Neuronal stem cell (in vitro differentiated cells): ENCODE measurements around the gene LSAMP.

ENCODE experiments used
- DNase-seq: peaks from one replicate; pipeline ENCODE4 v3.0.0-alpha.2; 2013; ENCODE audit warnings: low spot score
- H2AFZ ChIP-seq: one replicate; pipeline ENCODE4 v1.6.1; 2013; ENCODE audit warnings: mild to moderate bottlenecking, low read length, inconsistent platforms
- H2AK5ac ChIP-seq: 2 replicates; pipeline ENCODE4 v1.6.1; 2013; ENCODE audit warnings: low read depth, mild to moderate bottlenecking, inconsistent platforms, low read length, moderate library complexity, mixed read lengths
- H2BK120ac ChIP-seq: 2 replicates; pipeline ENCODE4 v1.6.1; 2013; ENCODE audit warnings: low read depth, mild to moderate bottlenecking, inconsistent platforms, low read length, moderate library complexity, mixed read lengths
- H2BK12ac ChIP-seq: one replicate; pipeline ENCODE4 v1.6.1; 2013; ENCODE audit warnings: low read length, inconsistent platforms
- H2BK15ac ChIP-seq: 2 replicates; pipeline ENCODE4 v1.6.1; 2013; ENCODE audit warnings: mild to moderate bottlenecking, low read length, inconsistent platforms, mixed read lengths
- H2BK5ac ChIP-seq: one replicate; pipeline ENCODE4 v1.6.1; 2013; ENCODE audit warnings: inconsistent platforms, mild to moderate bottlenecking, low read length, moderate library complexity
- H3K14ac ChIP-seq: one replicate; pipeline ENCODE4 v1.6.1; 2013; ENCODE audit warnings: low read length, inconsistent platforms
- H3K18ac ChIP-seq: 2 replicates; pipeline ENCODE4 v1.6.1; 2013; ENCODE audit warnings: low read length, inconsistent platforms
- H3K23ac ChIP-seq: 2 replicates; pipeline ENCODE4 v1.6.1; 2013; ENCODE audit warnings: low read depth, mild to moderate bottlenecking, mixed read lengths, low read length, inconsistent platforms; ENCODE audit not compliant: poor library complexity
- H3K27ac ChIP-seq: replicated peaks from 3 replicates; pipeline ENCODE4 v1.5.1; 2013; ENCODE audit warnings: low read length, inconsistent platforms
- H3K27me3 ChIP-seq, 3 experiments: 2 replicates each; pipeline ENCODE4 v1.6.1; 2013; ENCODE audit warnings: low read length in 3 of 3, mild to moderate bottlenecking in 2 of 3, inconsistent platforms in 1 of 3, low read depth in 1 of 3, mixed read lengths in 1 of 3, moderate library complexity in 1 of 3; ENCODE audit not compliant: control insufficient read depth in 3 of 3, insufficient read depth in 3 of 3
- H3K36me3 ChIP-seq, 2 donors: replicated peaks in 1 of 2; 2 replicates each; pipeline ENCODE4 v1.6.1; 2013; ENCODE audit warnings: low read length in 2 of 2; ENCODE audit not compliant: control insufficient read depth in 2 of 2, insufficient read depth in 2 of 2
- H3K4ac ChIP-seq: 2 replicates; pipeline ENCODE4 v1.6.1; 2013; ENCODE audit warnings: inconsistent platforms, mild to moderate bottlenecking, low read length, moderate library complexity
- H3K4me1 ChIP-seq, 2 donors: 1 replicate in 1 of 2; 2 replicates in 1 of 2; pipeline ENCODE4 v1.6.1; 2013; ENCODE audit warnings: low read length in 2 of 2, low read depth in 1 of 2; ENCODE audit not compliant: control insufficient read depth in 2 of 2, insufficient read depth in 1 of 2
- H3K4me2 ChIP-seq: one replicate; pipeline ENCODE4 v1.6.1; 2013; ENCODE audit warnings: mild to moderate bottlenecking, low read length, inconsistent platforms; ENCODE audit not compliant: insufficient read depth, poor library complexity, severe bottlenecking
- H3K4me3 ChIP-seq, 2 donors: 2 replicates each; pipeline ENCODE4 v1.5.1; 2013; ENCODE audit warnings: low read length in 2 of 2, mild to moderate bottlenecking in 2 of 2, inconsistent platforms in 1 of 2, moderate library complexity in 1 of 2
- H3K79me1 ChIP-seq: one replicate; pipeline ENCODE4 v1.6.1; 2013; ENCODE audit warnings: low read depth, mild to moderate bottlenecking, inconsistent platforms, low read length, moderate library complexity
- H3K9ac ChIP-seq: one replicate; pipeline ENCODE4 v1.6.1; 2013; ENCODE audit warnings: mild to moderate bottlenecking, low read depth, low read length, inconsistent platforms; ENCODE audit not compliant: poor library complexity
- H3K9me3 ChIP-seq, 2 donors: replicated peaks in 1 of 2; 2 replicates each; pipeline versions ENCODE3 to v1.6.1; 2013; ENCODE audit warnings: low read length in 2 of 2, mild to moderate bottlenecking in 2 of 2, inconsistent platforms in 1 of 2, low read depth in 1 of 2, mixed read lengths in 1 of 2, moderate library complexity in 1 of 2; ENCODE audit not compliant: control insufficient read depth in 2 of 2, insufficient read depth in 1 of 2
- H4K8ac ChIP-seq: one replicate; pipeline ENCODE4 v1.6.1; 2013; ENCODE audit warnings: low read depth, mild to moderate bottlenecking, inconsistent platforms, low read length, moderate library complexity
- H4K91ac ChIP-seq: one replicate; pipeline ENCODE4 v1.6.1; 2013; ENCODE audit warnings: low read length, low read depth, mild to moderate bottlenecking, inconsistent platforms; ENCODE audit not compliant: poor library complexity
- WGBS, 2 donors: extraction: QIAGEN DNeasy Blood & Tissue Kit; methylation state at CpG; one replicate each; pipeline ENCODE4 v1.1.7; 2013; ENCODE audit warnings: missing lambda C conversion rate in 2 of 2, mixed read lengths in 1 of 2; ENCODE audit not compliant: insufficient read length in 2 of 2, insufficient replicate concordance in 1 of 2; ENCODE audit errors: extremely low coverage in 2 of 2; 5-methylcytosine and 5-hydroxymethylcytosine counted together

Gene LSAMP

GRCh38 chr3:116198087-116198486, 247.2 kb downstream of the LSAMP start:
- no peak overlapping the region for H4K91ac ChIP-seq
- WGBS, 2 donors = no CpG with 5 or more reads among the region's 2 CpGs

GRCh38 chr3:116192464-116192863, 252.8 kb downstream of the LSAMP start:
- H3K9me3 ChIP-seq = no peaks in the 10 kb centered on the region
- no peaks in the 10 kb centered on the region for H3K79me1 ChIP-seq
- H2BK120ac ChIP-seq = no peak overlapping the region
- H3K27me3 ChIP-seq = no peaks in the 10 kb centered on the region
- no peak overlapping the region for H3K9ac ChIP-seq
- H2AFZ ChIP-seq = no peak overlapping the region
- H4K91ac ChIP-seq = no peak overlapping the region
- H3K27ac ChIP-seq = no peak overlapping the region
- H2BK15ac ChIP-seq = no peak overlapping the region
- peaks cover 0 to 2% of the 10 kb centered on the region in 2 donors for H3K4me1 ChIP-seq
- no peak overlapping the region for H3K4me2 ChIP-seq
- no peak overlapping the region for H3K18ac ChIP-seq
- no CpG with 5 or more reads among the region's 1 CpG for WGBS, 2 donors
- H3K4ac ChIP-seq = no peak overlapping the region
- H3K23ac ChIP-seq = no peak overlapping the region
- H3K4me3 ChIP-seq = no peak overlapping the region
- no peak overlapping the region for H2BK5ac ChIP-seq
- DNase-seq = no peak
- H3K36me3 ChIP-seq = no peaks in the 10 kb centered on the region
- no peak overlapping the region for H2AK5ac ChIP-seq
- H4K8ac ChIP-seq = no peak overlapping the region
- no peak overlapping the region for H2BK12ac ChIP-seq
- no peak overlapping the region for H3K14ac ChIP-seq

More at GRCh38 chr3:116198087-116198486, 247.2 kb downstream of the LSAMP start:
- H3K23ac ChIP-seq = no peak overlapping the region
- no peak overlapping the region for H3K27ac ChIP-seq
- no peaks in the 10 kb centered on the region for H3K36me3 ChIP-seq
- H3K9ac ChIP-seq = no peak overlapping the region
- peaks cover 0 to 9% of the 10 kb centered on the region in 2 donors for H3K4me1 ChIP-seq
- H3K9me3 ChIP-seq = no peaks in the 10 kb centered on the region
- no peak overlapping the region for H3K4me2 ChIP-seq
- H3K79me1 ChIP-seq = no peaks in the 10 kb centered on the region
- no peak overlapping the region for H3K18ac ChIP-seq
- H4K8ac ChIP-seq = no peak overlapping the region
- H2BK15ac ChIP-seq = no peak overlapping the region
- H2AK5ac ChIP-seq = no peak overlapping the region
- DNase-seq = no peak
- H2BK5ac ChIP-seq = no peak overlapping the region
- no peak overlapping the region for H3K4me3 ChIP-seq
- H2AFZ ChIP-seq = no peak overlapping the region
- no peak overlapping the region for H3K14ac ChIP-seq
- H3K4ac ChIP-seq = no peak overlapping the region
- no peak overlapping the region for H2BK12ac ChIP-seq
- no peak overlapping the region for H2BK120ac ChIP-seq
- H3K27me3 ChIP-seq = no peaks in the 10 kb centered on the region

GRCh38 chr3:116191409-116191808, 253.9 kb downstream of the LSAMP start:
- Histone ChIP-seq H2AFZ (no peak overlapping the region), H3K4ac (no peak overlapping the region), H3K9me3 (no peaks in the 10 kb centered on the region), H3K14ac (no peak overlapping the region), H2BK5ac (no peak overlapping the region), H3K27me3 (no peaks in the 10 kb centered on the region), H3K4me2 (no peak overlapping the region), H3K9ac (no peak overlapping the region), H3K23ac (no peak overlapping the region), H3K36me3 (no peaks in the 10 kb centered on the region), H4K91ac (no peak overlapping the region), H2BK15ac (no peak overlapping the region), H3K18ac (no peak overlapping the region), H4K8ac (no peak overlapping the region), H2AK5ac (no peak overlapping the region), H3K79me1 (no peaks in the 10 kb centered on the region), H3K4me3 (no peak overlapping the region), H3K4me1 (no peaks in the 10 kb centered on the region), H3K27ac (no peak overlapping the region), H2BK120ac (no peak overlapping the region), H2BK12ac (no peak overlapping the region)
- DNase-seq = no peak
- no CpG with 5 or more reads among the region's 2 CpGs for WGBS, 2 donors

GRCh38 chr3:116190095-116190494, 255.2 kb downstream of the LSAMP start:
- no CpG with 5 or more reads among the region's 3 CpGs for WGBS, 2 donors
- no peak overlapping the region for H2BK15ac ChIP-seq

More at GRCh38 chr3:116190095-116190494, 255.2 kb downstream of the LSAMP start:
- Histone ChIP-seq H3K36me3 (no peaks in the 10 kb centered on the region), H3K4ac (no peak overlapping the region), H3K27ac (no peak overlapping the region), H4K91ac (no peak overlapping the region), H3K27me3 (no peaks in the 10 kb centered on the region), H3K14ac (no peak overlapping the region), H3K4me1 (no peaks in the 10 kb centered on the region), H3K4me2 (no peak overlapping the region), H3K79me1 (no peaks in the 10 kb centered on the region), H3K23ac (no peak overlapping the region), H3K18ac (no peak overlapping the region), H2BK120ac (no peak overlapping the region), H4K8ac (no peak overlapping the region), H3K4me3 (no peak overlapping the region), H3K9ac (no peak overlapping the region), H2BK5ac (no peak overlapping the region), H2BK12ac (no peak overlapping the region), H3K9me3 (no peaks in the 10 kb centered on the region), H2AFZ (no peak overlapping the region), H2AK5ac (no peak overlapping the region)
- DNase-seq = no peak
